SU-DHL-6 (cell line): Measurements from ENCODE around the gene SGK1.

ENCODE experiments used
- EZH2phosphoT487 ChIP-seq: fragments of 200-600 bp; sonication (generic), shearing (Covaris generic); conservative IDR thresholded peaks from 2 replicates; pipeline ENCODE4 v1.6.1; 2018; ENCODE audit warnings: mild to moderate bottlenecking, antibody characterized with exemption, low read length, moderate library complexity, mixed read lengths
- TF ChIP-seq, protein P1 (sequence below): fragments of 200-600 bp; sonication (generic); IDR thresholded peaks from one replicate; pipeline ENCODE4 v1.5.1; 2017; ENCODE audit warnings: antibody characterized with exemption, mild to moderate bottlenecking, low read length, moderate library complexity; ENCODE audit not compliant: insufficient read depth, poor library complexity, severe bottlenecking

DNA sequence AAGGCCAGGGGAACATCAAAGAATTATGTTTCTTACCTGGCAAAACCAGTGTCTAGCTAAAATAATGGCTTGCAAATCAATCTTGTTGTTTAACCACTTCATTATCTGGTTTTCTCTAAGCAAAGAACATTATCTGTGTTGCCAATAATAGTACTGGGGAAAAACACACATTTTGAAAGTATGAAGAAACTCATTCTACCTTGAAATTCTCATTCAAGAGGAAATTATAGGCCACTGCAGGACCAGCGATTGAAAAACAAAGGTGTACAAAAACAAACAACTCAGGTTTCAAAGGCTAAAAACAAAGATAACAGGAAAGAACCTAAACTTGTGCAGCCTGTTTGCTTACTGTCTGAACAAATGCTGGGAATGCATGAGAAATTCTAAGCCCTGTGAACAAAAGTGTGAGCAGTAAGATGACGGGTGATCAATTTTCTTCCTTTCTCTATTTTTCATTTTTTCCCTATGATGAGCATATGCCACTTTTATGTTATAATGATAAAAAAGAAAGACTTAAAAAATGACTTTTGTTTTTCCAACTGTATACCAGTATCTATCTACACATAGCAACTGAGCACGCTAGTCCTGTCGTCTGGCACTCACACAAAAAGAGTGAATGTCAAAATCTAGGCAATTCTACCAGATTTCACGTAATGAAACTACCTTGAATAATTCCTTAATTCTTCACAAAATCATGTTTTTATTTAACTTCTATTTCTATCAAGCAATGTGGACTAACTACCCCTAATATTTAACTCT is 117.9 kb downstream of the SGK1 start:
- TF ChIP-seq, protein P1, sequence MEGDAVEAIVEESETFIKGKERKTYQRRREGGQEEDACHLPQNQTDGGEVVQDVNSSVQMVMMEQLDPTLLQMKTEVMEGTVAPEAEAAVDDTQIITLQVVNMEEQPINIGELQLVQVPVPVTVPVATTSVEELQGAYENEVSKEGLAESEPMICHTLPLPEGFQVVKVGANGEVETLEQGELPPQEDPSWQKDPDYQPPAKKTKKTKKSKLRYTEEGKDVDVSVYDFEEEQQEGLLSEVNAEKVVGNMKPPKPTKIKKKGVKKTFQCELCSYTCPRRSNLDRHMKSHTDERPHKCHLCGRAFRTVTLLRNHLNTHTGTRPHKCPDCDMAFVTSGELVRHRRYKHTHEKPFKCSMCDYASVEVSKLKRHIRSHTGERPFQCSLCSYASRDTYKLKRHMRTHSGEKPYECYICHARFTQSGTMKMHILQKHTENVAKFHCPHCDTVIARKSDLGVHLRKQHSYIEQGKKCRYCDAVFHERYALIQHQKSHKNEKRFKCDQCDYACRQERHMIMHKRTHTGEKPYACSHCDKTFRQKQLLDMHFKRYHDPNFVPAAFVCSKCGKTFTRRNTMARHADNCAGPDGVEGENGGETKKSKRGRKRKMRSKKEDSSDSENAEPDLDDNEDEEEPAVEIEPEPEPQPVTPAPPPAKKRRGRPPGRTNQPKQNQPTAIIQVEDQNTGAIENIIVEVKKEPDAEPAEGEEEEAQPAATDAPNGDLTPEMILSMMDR, result no peak
- TF ChIP-seq EZH2phosphoT487, result no peak
